Omental fat pad (tissue), 4 donors: ENCODE measurements around the gene GHRH. TPM values are rescaled to one million over a fixed set of nuclear protein-coding genes. Genes with fewer than 3 reads are reported as not detected.

Experiments used
- ATAC-seq: fragments of 150-250 bp; one replicate; pipeline ENCODE4 v1.9.1; 2016; ENCODE audit warnings: mild to moderate bottlenecking, moderate library complexity; ENCODE audit not compliant: low FRiP score
- DNase-seq: peaks from one replicate; pipeline ENCODE4 v3.0.0-alpha.2; 2019; ENCODE audit warnings: low spot score
- total RNA-seq, 4 donors: library from RNA; depleted of rRNA; stranded (reverse); fragments of >200 nt; gene quantifications; one replicate each; pipeline ENCODE4 v1.1.0, GENCODE V29; 2016
- TF ChIP-seq, protein P1 (sequence below), 3 donors: fragments of 450-650 bp; IDR thresholded peaks; one replicate each; pipeline ENCODE4 v1.5.1; 2016 to 2017; ENCODE audit warnings: antibody characterized with exemption in 3 of 3, mild to moderate bottlenecking in 3 of 3, moderate library complexity in 2 of 3

Gene GHRH
- total RNA-seq, 4 donors from 2014 or later: not detected

DNA sequence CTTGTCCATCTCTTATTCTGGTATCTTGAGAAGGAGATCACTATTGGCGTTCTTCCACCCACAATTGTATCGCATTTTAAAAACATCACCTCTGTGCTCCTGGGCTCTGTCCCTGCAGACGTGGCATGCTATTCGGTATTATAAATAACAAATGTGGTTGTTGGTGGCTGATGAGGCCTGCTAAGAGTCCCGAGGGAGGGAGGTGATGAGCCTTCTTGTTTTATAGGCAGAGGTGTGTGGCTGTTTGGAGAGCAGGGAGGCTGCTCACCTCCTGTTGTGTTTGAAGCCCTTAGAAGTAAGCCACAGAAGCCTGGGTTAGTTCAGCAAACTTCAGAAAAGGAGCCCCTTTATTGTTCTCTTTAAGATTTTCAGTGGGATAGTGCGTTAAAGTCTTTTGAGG, 43.5 kb upstream of the GHRH start:
- ATAC-seq: no peak
- TF ChIP-seq, protein P1, sequence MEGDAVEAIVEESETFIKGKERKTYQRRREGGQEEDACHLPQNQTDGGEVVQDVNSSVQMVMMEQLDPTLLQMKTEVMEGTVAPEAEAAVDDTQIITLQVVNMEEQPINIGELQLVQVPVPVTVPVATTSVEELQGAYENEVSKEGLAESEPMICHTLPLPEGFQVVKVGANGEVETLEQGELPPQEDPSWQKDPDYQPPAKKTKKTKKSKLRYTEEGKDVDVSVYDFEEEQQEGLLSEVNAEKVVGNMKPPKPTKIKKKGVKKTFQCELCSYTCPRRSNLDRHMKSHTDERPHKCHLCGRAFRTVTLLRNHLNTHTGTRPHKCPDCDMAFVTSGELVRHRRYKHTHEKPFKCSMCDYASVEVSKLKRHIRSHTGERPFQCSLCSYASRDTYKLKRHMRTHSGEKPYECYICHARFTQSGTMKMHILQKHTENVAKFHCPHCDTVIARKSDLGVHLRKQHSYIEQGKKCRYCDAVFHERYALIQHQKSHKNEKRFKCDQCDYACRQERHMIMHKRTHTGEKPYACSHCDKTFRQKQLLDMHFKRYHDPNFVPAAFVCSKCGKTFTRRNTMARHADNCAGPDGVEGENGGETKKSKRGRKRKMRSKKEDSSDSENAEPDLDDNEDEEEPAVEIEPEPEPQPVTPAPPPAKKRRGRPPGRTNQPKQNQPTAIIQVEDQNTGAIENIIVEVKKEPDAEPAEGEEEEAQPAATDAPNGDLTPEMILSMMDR (IDR thresholded peaks at IDR 0.05): no peak
- no peak for DNase-seq

DNA sequence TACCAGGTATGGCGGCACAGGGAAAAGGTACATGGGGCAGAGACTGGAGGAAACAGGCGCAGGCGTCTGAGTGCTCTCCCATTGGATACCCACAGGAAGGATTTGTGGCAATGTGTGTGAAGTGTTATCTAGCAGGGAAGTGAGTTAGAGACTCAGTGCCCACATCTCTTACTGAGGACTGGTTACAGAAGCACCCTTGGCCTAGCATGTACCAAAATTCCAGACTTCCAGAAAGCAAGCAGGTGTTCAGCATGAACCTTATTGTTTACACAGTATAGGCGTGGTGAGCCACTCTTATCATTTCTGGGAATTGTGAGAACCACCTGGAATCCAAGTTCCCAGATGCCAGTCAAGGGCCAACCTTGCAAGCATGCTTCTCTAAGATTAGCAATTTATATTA, 42.0 kb upstream of the GHRH start:
- ATAC-seq (no peak), DNase-seq (no peak)
- TF ChIP-seq, protein P1 (IDR thresholded peaks at IDR 0.05): no peak

DNA sequence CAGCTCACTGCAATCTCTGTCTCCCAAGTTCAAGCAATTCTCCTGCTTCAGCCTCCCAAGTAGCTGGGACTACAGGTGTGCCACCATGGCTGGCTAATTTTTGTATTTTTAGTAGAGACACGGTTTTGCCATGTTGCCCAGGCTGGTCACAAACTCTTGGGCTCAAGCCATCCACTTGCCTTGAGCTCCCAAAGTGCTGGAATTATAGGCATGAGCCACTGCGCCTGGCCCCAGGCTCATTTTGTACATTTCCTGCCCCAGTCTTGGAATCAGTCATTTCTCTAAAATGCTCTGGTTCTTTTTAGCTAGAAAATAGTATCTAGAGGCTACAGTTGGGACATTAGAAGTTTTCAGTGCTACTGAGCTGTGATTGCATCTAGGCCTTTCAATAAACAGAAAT, 41.4 kb upstream of the GHRH start:
- ATAC-seq (no peak), DNase-seq (no peak)
- TF ChIP-seq, protein P1 (IDR thresholded peaks at IDR 0.05): no peak

DNA sequence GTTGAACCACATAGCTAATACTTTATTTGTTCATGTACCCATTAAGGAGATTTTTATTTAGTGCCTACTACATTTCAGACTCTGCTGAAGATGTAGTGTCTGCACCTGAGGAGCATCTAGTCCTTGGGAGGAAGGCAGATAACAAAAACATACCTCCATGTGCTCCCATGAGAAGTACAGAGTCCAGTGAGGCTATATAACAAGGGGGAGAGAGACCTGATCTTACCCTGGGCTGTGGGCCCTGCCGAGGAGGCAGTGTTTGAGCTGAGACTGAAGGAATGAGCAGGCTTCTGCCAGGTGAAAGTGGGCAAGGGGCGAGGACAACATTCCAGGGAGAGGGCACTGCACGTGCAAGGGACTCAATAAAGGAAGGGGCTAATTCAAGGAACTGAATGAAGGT, 39.9 kb upstream of the GHRH start:
- DNase-seq (no peak), ATAC-seq (no peak)
- TF ChIP-seq, protein P1 (IDR thresholded peaks at IDR 0.05): no peak

DNA sequence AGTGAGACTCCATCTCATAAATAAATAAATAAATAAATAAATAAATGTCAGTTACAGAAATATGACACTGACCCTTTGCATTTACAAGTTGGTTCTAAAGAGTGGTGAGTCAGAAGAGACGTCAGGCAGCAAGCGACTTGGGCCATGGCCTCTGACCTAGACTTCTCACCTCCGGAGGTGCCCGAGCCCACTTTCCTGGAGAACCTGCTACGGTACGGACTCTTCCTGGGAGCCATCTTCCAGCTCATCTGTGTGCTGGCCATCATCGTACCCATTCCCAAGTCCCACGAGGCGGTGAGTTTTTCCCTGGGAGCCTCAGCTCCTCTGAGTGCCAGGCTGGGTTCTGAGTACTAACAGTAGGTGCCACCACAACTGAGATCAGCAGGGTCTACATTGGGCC, 39.5 kb upstream of the GHRH start:
- TF ChIP-seq, protein P1 (IDR thresholded peaks at IDR 0.05): no peak
- ATAC-seq (no peak), DNase-seq (no peak)

DNA sequence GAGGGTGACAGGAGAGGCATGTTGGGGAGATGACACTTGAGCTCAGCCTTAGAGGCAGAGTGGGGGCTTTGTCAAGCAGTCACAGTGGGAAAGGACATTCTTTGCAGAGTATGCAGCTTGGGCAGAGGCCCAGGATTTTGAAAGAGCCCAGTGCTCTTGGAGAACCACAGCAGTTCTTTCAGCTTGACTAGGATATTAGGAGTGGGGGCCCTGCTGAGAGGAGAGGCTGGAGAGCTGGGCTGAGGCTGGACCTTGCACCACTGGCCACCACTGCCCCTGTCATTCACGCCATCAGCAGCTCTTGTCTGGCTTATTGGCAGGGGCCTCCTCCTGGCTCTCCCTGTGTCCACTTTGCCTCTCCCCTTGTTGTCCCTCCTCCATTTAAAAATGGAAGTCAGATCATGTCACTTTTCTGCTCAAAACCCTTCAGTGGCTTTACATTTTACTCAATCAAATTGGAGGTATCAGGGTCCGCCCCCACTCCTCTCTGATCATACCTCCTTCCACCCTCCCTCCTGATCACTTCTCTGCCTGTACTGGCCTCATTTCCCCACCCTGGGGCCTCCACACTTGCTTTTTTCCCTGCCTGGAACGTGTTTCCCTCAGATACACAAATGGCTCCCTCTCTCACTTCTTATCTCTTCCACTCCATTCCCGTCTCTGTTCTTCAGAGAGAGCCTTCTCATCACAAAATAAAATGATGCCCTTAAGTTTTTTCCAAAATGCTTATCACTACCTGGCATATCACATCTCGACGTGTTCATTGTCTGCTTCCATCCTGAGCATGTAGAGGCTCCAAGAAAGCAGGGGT, 38.3 kb upstream of the GHRH start:
- TF ChIP-seq, protein P1 (IDR thresholded peaks at IDR 0.05): no peak
- DNase-seq: no peak
- ATAC-seq: no peak
